Measurements from ENCODE around the gene MYO18A. TPM values are rescaled to one million over a fixed set of nuclear protein-coding genes. Genes with fewer than 3 reads are reported as not detected.
"Not testable (repeated sequence)": the region's sequence is repeated elsewhere in the genome, so short reads cannot be mapped to it uniquely, and the experiment has no call there.

The MYO18A gene
- 100 to 1,000 TPM; 116 to 246 (median 206) TPM for polyA plus RNA-seq (ENCODE audit: insufficient read length in 10 of 10)
- long read RNA-seq, donor 1, partial matches to known transcripts, result 18 of 18 reads
- long read RNA-seq, donor 1, other reads (novel, unspliced or antisense), result 0 of 18 reads
- long read RNA-seq, donor 2, result 0 reads
- long read RNA-seq, donor 3, result 0 reads
- long read RNA-seq, donor 4, result 0 reads
- long read RNA-seq, donor 5, partial matches to known transcripts, result 12 of 12 reads
- long read RNA-seq, donor 5, other reads (novel, unspliced or antisense), result 0 of 12 reads
- long read RNA-seq, donor 6, result 0 reads
- long read RNA-seq, donor 7, partial matches to known transcripts, result 0 of 1 reads
- long read RNA-seq, donor 7, other reads (novel, unspliced or antisense), result 0 of 1 reads
- long read RNA-seq, donor 8, result 0 reads
- long read RNA-seq, donor 9, result 0 reads

GRCh38 chr17:29180034-29180787 is at the start of gene MYO18A:
TSS of gene MYO18A (minus strand) at chr17:29180398. CDS start at chr17:29166940, 13,458 bp downstream.
- DNase-seq, result peak; percentile 73 to 91 (median 86)

GRCh38 chr17:29225396-29225795 is 45.2 kb upstream of the MYO18A start:
- no peak for DNase-seq

- not testable (repeated sequence) for DNase-seq
Observed at GRCh38 chr17:29221338-29221737, 41.1 kb upstream of the MYO18A start.

GRCh38 chr17:29219378-29220047 is 39.3 kb upstream of the MYO18A start:
- peak; percentile 63 to 83 (median 79) for DNase-seq

GRCh38 chr17:29216856-29217255 is 36.7 kb upstream of the MYO18A start:
- no peak for DNase-seq

GRCh38 chr17:29216181-29216580 is 36.0 kb upstream of the MYO18A start:
- DNase-seq, result no peak

- no peak for DNase-seq
Observed at GRCh38 chr17:29215717-29216116, 35.5 kb upstream of the MYO18A start.

- no peak for DNase-seq
Observed at GRCh38 chr17:29215174-29215573, 35.0 kb upstream of the MYO18A start.

GRCh38 chr17:29214215-29215146 is 34.3 kb upstream of the MYO18A start:
- DNase-seq, result no peak

GRCh38 chr17:29212681-29213121 is 32.5 kb upstream of the MYO18A start:
- no peak for DNase-seq

GRCh38 chr17:29212094-29212631 is 32.0 kb upstream of the MYO18A start:
- DNase-seq, result no peak

- no peak for DNase-seq
Observed at GRCh38 chr17:29210879-29211278, 30.7 kb upstream of the MYO18A start.

GRCh38 chr17:29209073-29209472 is 28.9 kb upstream of the MYO18A start:
- DNase-seq, result no peak

- no peak for DNase-seq
Observed at GRCh38 chr17:29207975-29208374, 27.8 kb upstream of the MYO18A start.

- DNase-seq, result no peak
Observed at GRCh38 chr17:29205047-29205446, 24.8 kb upstream of the MYO18A start.

GRCh38 chr17:29204068-29204804 is 24.0 kb upstream of the MYO18A start:
- not testable (repeated sequence) for DNase-seq

GRCh38 chr17:29197516-29198272 is 17.5 kb upstream of the MYO18A start:
- DNase-seq, result no peak

GRCh38 chr17:29196769-29197515 is 16.7 kb upstream of the MYO18A start:
- DNase-seq, result no peak

All from muscle of back (tissue), 13 donors.